OCI-LY3 (cell line): ENCODE results near the gene GRIFIN.

Experiments
- H2AFZ ChIP-seq: fragments of 200-600, 300-600 bp; shearing (Covaris generic); 2 replicates; pipeline ENCODE4 v1.6.0; 2014; ENCODE audit warnings: antibody characterized with exemption, low read depth, low read length
- H3K27ac ChIP-seq: fragments of 200-600, 300-600 bp; sonication (generic); 2 replicates; pipeline ENCODE4 v1.5.1; 2014; ENCODE audit warnings: mild to moderate bottlenecking, low read length, moderate library complexity, mixed read lengths
- H3K27me3 ChIP-seq: fragments of 200-600, 300-600 bp; sonication (generic); 2 replicates; pipeline ENCODE4 v1.6.1; 2014; ENCODE audit warnings: low read depth, low read length, mixed read lengths
- H3K36me3 ChIP-seq: fragments of 200-600, 300-600 bp; sonication (generic); replicated peaks from 2 replicates; pipeline ENCODE3; 2014; ENCODE audit warnings: low read depth, low read length, mixed read lengths
- H3K4me1 ChIP-seq: fragments of 300-600, 200-600 bp; sonication (generic); 2 replicates; pipeline ENCODE4 v1.6.1; 2014; ENCODE audit warnings: low read length, mixed read lengths
- H3K4me2 ChIP-seq: fragments of 200-600, 300-600 bp; sonication (generic); 2 replicates; pipeline ENCODE4 v1.6.1; 2014; ENCODE audit warnings: low read length, mixed read lengths
- H3K4me3 ChIP-seq: fragments of 300-600, 200-600 bp; sonication (generic); 2 replicates; pipeline ENCODE4 v1.5.1; 2014; ENCODE audit warnings: antibody characterized with exemption, mild to moderate bottlenecking, low read length, moderate library complexity
- H3K79me2 ChIP-seq: fragments of 300-600, 200-600 bp; shearing (Covaris generic); 2 replicates; pipeline ENCODE4 v1.6.1; 2014; ENCODE audit warnings: mild to moderate bottlenecking, low read length, mixed read lengths
- H3K9ac ChIP-seq: fragments of 300-600, 200-600 bp; shearing (Covaris generic); 2 replicates; pipeline ENCODE4 v1.6.0; 2014; ENCODE audit warnings: mild to moderate bottlenecking, low read length, moderate library complexity
- H3K9me3 ChIP-seq: fragments of 200-600, 300-600 bp; shearing (Covaris generic); 2 replicates; pipeline ENCODE4 v1.6.1; 2014; ENCODE audit warnings: low read length, mixed read lengths; ENCODE audit not compliant: insufficient read depth
- H4K20me1 ChIP-seq: fragments of 200-600, 300-600 bp; sonication (generic); 2 replicates; pipeline ENCODE4 v1.6.1; 2016; ENCODE audit warnings: low read length, mixed read lengths; ENCODE audit not compliant: insufficient read depth
- CTCF ChIP-seq: fragments of 200-600, 300-600 bp; sonication (generic); IDR thresholded peaks from 2 replicates; pipeline ENCODE4 v1.5.1; 2014; ENCODE audit warnings: antibody characterized with exemption, low read length, low read depth
- EZH2phosphoT487 ChIP-seq: fragments of 200-600 bp; shearing (Covaris generic); IDR thresholded peaks from 2 replicates; pipeline ENCODE4 v1.6.1; 2018; ENCODE audit warnings: antibody characterized with exemption, mixed run types, low read depth

The GRIFIN gene

DNA sequence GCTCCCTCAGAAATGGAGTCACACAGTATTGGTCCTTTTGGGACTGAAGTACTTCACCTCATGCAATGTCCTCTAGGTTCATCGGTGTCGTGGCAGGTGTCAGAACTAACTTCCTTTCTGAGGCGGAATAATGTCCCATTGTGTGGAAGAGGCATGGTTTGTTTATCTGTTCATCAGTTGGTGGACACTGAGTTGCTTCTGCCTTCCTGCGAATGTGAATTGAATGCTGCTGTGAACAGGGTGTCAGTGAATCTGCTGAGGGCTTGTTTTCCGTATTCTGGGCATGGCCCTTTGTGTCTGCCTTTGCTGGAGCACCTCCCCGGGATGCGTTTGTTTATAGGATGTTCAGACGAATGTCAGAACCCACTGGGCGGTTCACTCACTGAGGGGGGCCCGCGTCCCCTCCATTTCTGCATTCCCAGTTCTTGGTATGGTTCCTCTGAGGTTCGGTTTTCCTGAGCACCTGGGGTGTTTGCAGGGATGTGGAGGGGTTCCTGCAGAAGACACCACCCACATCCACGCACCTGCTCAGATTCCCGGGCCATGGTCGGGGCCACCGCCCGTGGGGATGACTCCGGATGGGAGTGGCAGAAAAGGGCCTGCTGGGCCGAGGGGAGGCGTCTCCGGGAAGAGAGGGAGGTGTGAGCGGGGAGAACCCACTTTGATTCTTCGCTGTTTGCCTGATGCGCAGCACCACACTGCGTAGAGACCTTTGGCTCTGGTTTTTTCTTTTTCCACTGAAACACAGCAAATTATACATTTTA lies 39.7 kb downstream of the GRIFIN start:
- H3K4me1 ChIP-seq, result no peaks in the 10 kb centered on the region
- no peak overlapping the region for H3K4me3 ChIP-seq
- no peak overlapping the region for H3K9ac ChIP-seq
- H3K27me3 ChIP-seq, result no peaks in the 10 kb centered on the region
- no peaks in the 10 kb centered on the region for H4K20me1 ChIP-seq
- no peaks in the 10 kb centered on the region for H3K9me3 ChIP-seq
- no peak overlapping the region for H2AFZ ChIP-seq
- no peaks in the 10 kb centered on the region for H3K79me2 ChIP-seq
- no peak overlapping the region for H3K4me2 ChIP-seq
- H3K27ac ChIP-seq, result no peak overlapping the region
- H3K36me3 ChIP-seq, result no peaks in the 10 kb centered on the region
- no peak for TF ChIP-seq CTCF

DNA sequence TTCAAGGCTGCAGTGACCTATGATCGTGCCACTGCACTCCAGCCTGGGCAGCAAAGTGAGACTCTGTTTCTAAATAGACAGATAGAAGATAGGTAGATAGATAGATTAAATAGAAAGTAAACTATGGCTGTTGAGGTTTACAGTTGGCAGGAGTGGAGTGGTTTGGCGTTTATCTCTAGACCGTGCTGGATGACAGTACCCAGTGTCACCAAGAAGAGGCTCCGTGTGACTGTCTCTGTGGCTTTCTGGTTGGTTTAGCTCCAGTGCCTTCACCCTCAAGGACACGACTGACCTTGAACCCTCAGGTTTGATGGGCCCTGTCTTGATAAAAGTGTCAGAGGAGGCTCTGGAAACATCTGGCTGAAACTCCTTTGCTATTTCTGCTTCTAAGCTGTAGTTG lies 41.1 kb downstream of the GRIFIN start:
- no peaks in the 10 kb centered on the region for H3K9me3 ChIP-seq
- H3K36me3 ChIP-seq, result no peaks in the 10 kb centered on the region
- H3K27ac ChIP-seq, result no peak overlapping the region
- TF ChIP-seq EZH2phosphoT487 (no peak), CTCF (no peak)
- H3K4me3 ChIP-seq, result no peak overlapping the region
- H4K20me1 ChIP-seq, result no peaks in the 10 kb centered on the region
- no peaks in the 10 kb centered on the region for H3K27me3 ChIP-seq
- H3K4me2 ChIP-seq, result no peak overlapping the region
- no peaks in the 10 kb centered on the region for H3K79me2 ChIP-seq
- no peak overlapping the region for H3K9ac ChIP-seq
- no peak overlapping the region for H2AFZ ChIP-seq
- no peaks in the 10 kb centered on the region for H3K4me1 ChIP-seq

DNA sequence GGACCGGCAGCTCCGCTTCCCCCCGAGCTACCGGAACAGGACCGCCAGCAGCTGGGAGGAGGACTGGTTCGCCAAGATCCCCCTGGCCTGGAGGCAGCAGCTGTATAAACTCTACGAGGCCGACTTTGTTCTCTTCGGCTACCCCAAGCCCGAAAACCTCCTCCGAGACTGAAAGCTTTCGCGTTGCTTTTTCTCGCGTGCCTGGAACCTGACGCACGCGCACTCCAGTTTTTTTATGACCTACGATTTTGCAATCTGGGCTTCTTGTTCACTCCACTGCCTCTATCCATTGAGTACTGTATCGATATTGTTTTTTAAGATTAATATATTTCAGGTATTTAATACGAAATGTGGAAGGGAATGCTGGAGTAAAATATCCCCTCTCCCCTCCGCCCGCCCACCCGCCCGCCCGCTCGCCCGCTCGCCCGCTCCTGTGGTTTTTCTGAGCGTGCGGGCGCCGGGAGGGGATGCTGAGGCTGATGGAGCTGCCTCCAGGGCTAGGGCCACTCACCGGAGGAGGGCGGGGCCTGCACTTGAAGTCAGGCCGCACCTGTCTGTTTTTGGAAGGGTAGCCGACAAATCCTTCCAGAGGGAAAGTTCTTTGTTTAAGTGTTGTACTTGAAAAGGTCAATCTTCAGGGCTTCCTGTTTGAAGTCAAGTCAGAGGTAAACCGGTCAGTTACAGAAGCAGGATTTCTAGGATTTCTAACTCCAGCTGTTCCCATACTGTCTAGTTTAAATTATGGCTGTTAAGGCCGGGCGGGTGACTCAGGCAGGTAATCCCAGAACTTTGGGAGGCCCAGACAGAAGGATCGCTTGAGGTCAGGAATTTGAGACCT lies 42.3 kb downstream of the GRIFIN start:
- H4K20me1 ChIP-seq, result no peaks in the 10 kb centered on the region
- H3K9ac ChIP-seq, result no peak overlapping the region
- no peak for TF ChIP-seq CTCF
- no peak for TF ChIP-seq EZH2phosphoT487
- no peaks in the 10 kb centered on the region for H3K4me1 ChIP-seq
- H3K79me2 ChIP-seq, result no peaks in the 10 kb centered on the region
- H2AFZ ChIP-seq, result no peak overlapping the region
- H3K36me3 ChIP-seq, result no peaks in the 10 kb centered on the region
- H3K9me3 ChIP-seq, result no peaks in the 10 kb centered on the region
- no peak overlapping the region for H3K4me3 ChIP-seq
- no peaks in the 10 kb centered on the region for H3K27me3 ChIP-seq
- no peak overlapping the region for H3K4me2 ChIP-seq
- no peak overlapping the region for H3K27ac ChIP-seq

- Histone ChIP-seq H3K27me3 (no peaks in the 10 kb centered on the region), H2AFZ (no peak overlapping the region), H3K9me3 (no peaks in the 10 kb centered on the region), H4K20me1 (no peaks in the 10 kb centered on the region), H3K36me3 (no peaks in the 10 kb centered on the region), H3K4me2 (no peak overlapping the region), H3K4me3 (no peak overlapping the region), H3K4me1 (no peaks in the 10 kb centered on the region), H3K27ac (no peak overlapping the region), H3K79me2 (no peaks in the 10 kb centered on the region), H3K9ac (no peak overlapping the region)
- TF ChIP-seq CTCF (no peak), EZH2phosphoT487 (no peak)
Observed at GRCh38 chr7:2432910-2433712, 43.1 kb downstream of the GRIFIN start.
